HK-2 (cell line): ENCODE measurements around the gene WDFY2.

Source experiments
- DNase-seq: peaks from one replicate; pipeline ENCODE4 v3.0.0-alpha.2; 2018; ENCODE audit not compliant: unreplicated experiment

WDFY2 gene

DNA sequence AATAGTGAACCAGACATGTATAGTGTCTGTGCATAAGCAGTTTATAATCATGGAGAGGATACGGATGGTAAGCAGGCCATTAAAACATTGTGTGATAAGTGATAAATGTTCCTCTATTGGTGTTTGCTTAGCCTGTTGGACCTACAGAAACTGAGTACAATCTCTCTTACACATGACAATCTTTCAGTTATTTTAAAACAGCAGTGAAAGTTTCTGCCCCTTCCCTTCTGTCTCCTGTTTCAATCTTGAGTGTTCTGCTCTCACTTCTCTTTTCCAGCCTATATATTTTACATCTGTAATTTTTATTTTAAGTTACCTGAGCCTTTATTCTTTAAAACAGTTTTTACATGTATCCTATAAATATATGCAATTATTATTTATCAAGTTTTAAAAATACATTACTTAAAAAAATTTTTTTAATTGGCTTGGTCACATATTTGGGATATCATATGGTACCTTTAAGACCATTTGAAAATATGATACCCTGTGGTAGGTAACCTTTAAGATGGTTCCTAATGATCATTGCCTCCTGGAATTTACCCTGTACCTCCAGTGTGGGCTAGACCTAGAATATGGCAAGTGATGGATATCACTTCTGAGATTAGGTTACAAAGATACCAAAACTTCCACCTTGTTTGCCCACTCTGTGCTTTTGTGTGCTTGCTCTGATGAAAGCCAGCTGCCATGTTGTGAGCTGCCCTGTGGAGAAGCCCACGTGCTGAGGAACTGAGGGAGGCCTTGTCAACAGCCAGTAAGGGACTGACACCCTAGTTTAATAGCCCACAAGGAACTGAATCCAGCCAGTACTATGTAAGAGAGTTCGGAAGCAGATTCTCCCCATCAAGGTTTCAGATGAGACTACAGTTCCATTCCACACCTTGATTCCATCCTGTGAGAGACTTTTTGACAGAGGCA lies 120.4 kb downstream of the WDFY2 start:
- DNase-seq = no peak

- DNase-seq = no peak
Observed at GRCh38 chr13:51707461-51707860, 123.2 kb downstream of the WDFY2 start.

DNA sequence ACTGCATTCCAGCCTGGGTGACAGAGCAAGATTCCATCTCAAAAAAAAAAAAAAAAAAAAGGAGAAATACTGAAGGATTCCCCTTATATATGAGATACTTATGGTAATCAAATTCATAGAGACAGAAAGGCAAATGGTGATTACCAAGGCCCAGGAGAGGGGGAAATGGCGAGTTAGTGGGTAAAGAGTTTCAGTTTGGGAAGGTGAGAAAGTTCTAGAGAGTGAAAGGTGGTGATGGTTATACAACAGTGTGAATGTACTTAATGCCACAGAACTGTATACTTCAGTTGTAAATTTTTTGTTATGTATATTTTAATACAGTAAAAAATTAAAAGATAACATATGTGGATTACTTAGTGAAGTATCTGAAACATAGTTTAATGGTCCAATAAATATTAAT lies 129.5 kb downstream of the WDFY2 start:
- DNase-seq = no peak

GRCh38 chr13:51714663-51715168 lies 130.5 kb downstream of the WDFY2 start:
- DNase-seq = no peak

DNA sequence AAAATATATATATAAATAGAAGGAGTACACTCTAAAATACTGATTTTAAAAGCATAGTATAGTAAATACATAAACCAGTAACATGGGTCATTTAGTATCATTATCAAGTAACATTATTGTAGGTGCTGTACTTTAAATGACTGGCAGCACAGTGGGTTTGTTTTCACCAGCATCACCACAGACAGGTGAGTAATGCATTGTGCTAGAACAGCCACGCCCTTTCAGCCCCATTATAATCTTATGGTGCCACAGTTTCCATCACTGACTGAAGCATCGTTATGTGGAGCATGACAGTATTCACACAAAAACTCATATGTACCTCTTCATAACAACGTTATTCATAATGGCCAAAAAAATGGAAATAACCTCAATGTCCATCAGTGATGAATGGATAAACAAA lies 131.4 kb downstream of the WDFY2 start:
- no peak for DNase-seq

DNA sequence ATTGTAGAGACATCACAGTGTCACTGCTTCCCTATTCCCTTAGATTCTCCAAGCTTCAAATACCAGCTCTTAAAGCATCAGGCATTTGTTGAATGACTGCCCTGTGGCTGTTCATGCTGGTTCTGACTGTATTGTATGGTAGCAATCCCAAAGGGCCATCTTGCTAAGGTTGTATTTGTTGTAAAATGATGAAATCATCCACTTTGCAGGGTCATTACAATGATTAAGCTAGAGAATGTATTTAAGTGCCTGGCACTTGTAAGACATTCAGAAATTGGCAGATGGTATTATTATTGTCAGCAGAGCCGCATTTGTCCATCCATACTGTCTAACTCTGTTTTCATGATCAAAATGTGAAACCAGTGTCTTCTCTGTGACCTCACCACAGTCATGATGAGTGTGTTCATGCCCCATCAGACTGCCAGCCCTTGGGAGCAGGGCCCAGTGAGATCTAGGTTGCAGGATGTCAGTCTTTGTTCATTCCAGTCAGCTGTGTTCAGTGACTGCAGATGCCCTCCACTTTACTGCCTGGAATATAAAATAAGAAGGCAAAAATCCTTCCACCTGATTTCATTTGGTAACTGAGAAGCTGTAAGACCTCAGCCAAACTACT lies 133.6 kb downstream of the WDFY2 start:
- DNase-seq = no peak

GRCh38 chr13:51719394-51719793 lies 135.1 kb downstream of the WDFY2 start:
- DNase-seq = no peak

DNA sequence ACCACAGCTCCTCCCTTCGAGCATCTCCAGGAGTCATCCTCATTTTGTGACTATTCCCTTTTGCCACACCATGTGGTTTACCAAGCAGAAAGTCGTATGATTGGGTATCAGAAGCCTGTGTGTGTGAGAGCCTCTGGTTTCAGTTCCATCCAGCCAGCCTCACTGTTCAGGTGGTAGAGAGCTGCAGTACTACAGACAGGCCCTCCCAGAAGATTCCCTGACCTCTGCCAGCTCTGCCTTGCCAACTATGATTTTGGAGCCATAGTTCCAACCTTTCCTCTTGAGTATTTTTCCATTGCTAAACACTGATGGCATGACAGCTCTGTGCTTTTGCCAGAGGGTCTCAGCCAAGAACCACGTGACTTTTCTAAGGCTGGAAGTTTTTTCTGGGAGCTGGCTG lies 137.2 kb downstream of the WDFY2 start:
- no peak for DNase-seq

DNA sequence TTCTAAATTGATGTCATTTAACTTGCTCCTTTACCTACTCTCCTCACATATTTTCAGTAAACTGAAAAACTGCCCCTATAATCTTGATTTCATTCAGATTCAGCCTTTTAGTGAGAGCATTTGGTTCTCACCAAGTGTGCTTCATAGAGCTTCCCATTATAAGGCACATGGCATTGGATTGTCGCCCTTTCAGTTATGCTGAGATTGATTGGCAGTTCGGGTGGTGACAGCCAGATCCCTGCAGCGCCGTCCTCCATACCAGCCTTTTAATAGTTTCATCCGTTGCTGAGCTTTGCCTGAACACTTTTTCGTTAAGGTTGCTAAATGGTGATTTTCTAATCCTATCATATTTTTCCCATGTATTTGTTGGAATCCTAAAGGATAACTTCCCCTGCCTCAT lies 139.3 kb downstream of the WDFY2 start:
- no peak for DNase-seq

DNA sequence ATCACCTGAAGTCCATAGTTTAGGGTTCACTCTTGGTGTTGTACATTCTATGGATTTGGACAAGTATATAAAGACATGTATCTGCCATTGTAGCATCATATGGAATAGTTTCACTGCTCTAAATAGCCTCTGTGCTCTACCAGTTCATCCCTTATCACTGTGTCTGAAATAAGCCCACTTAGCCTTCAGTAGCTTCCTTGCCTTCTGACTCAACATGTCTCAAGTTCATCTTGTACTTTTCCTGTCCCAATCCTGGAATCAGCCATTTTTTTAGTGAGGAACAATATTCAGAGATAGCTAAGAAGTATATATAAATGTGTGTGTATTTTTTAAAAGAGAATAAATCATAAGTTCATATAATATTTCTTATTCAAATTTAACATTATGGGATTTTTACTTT lies 140.5 kb downstream of the WDFY2 start:
- DNase-seq = no peak

DNA sequence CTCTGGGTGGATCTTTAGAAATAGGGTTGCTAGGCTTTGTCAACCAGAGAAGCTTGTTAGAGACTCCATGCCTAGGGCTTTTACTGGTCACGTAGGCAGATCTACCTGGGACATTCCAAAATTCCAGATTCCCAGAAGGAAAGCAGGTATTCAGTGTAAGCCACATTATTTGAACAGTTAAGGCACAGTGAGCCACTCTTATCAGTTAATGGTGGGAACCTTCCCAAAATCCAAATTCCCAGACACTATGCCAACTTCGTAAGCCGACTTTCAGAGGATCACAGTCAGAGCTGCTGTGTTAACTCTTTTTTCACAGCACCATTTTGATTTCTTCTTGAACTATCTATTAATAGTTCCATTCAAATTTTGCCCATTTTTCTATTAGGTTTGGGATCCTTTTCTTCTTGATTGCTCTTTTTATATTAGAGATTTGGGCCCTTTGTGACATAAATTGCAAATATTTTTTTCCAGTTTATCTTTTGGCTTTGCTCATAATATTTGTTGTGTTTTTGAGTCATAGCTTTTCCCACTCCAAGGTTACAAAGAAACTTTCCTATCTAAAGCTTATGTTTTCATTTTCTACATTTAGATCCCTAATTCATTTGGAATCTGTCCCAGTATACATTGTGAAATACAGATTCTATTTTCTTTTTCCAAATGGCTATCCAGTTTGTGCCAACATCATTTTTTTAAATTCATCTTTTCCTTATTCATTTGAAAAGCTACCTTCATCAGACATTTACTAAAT lies 142.4 kb downstream of the WDFY2 start:
- DNase-seq = no peak

DNA sequence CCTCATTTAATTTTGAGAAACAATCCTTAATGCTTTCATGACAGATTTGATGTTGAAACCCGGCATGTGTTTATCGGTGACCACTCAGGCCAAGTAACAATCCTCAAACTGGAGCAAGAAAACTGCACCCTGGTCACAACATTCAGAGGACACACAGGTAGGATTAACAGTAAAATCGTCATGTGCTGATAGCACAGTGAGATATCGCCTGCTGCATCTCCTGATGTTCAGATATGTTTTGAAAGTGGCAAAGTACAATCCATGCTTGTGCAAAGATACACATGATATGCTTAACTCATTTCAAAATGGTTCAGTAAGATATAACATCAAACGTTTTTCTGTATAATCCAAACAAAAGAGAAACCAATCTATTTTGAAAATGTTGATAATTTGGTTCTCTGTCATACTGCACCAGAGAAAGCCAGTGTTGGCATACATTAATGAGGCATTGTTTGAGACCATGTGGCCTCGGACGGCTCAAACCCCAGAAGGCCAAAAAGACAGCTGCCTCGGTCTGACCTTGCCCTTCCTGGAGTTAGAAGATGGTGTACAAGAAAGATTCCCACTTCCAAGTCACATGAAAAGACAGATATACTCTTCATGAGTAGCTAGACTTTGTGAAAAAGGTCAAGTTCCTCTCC lies 143.5 kb downstream of the WDFY2 start:
- no peak for DNase-seq

- no peak for DNase-seq
Observed at GRCh38 chr13:51728275-51728673, 144.0 kb downstream of the WDFY2 start.

- DNase-seq = no peak
Observed at GRCh38 chr13:51728972-51729371, 144.7 kb downstream of the WDFY2 start.

DNA sequence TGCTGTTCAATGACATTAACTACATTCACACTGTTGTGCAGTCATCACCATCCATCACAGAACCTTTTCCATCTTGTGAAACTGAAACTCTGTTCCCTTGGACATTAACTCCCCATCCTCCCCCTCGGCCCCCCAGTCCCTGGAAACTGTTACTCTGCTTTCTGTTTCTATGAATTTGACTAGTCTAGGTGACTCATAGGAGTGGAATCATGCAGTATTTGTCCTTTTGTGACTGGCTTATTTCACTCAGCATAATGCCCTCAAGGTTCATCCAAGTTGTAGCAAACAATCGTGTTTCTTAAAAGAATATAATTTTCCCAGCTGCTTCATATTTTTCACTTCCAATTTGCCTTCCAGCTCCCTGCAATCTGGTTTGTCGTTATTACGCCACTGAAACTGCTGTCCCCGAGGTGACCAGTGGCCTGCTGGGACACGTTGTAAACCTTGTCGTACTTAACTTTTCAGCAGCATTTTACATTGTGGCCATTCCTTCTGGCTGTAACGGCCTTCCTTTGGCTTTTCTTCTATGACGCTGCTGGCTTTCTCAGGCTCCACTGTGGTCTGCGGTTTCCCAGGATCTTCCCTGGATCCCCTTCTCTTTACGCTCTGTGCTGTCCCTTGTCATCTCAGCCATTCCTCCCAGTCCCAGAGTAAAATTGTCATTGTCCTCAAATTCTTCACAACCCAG lies 145.7 kb downstream of the WDFY2 start:
- DNase-seq = no peak

GRCh38 chr13:51730927-51731326 lies 146.7 kb downstream of the WDFY2 start:
- no peak for DNase-seq

DNA sequence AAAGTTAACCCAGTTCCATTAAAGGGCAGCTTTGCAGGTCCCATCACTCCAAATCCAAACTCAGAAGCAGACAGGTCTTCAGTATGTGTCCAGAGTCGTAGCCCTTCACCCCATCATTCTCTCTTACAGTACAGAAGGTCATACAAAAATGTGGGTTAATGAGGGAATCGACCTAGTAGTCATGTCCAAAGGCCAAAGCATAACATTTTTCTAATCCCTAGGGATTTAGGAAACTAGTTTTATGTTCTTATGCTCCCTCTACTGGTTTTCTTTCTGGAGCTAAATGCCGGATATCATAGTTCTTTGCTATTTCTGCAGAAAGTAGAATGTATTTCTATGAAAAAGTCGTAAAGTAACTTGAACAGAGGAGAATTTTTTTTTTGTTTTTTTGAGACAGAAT lies 147.5 kb downstream of the WDFY2 start:
- no peak for DNase-seq

- DNase-seq = no peak
Observed at GRCh38 chr13:51733374-51734298, 149.4 kb downstream of the WDFY2 start.

DNA sequence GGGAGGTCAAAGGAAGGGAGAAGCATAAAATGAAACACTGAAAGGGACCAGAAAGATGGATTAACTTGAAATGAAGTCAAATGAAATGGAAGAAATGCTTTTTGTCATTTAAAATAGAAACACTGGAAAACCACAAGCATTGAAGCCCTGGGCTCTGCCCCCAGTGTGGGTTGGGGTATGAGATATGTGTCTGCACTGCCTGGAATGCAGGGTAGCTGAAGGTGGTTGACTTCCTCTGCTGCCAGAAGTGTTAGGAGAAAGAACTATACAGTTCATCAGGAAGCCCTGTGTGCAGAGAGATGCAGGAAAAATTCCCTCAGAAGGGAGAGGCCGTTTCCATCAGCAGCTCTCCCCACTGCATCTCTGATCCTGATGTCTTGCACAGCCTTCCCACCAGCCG lies 150.5 kb downstream of the WDFY2 start:
- DNase-seq = no peak

GRCh38 chr13:51737609-51738008 lies 153.3 kb downstream of the WDFY2 start:
- DNase-seq = no peak
